SK-N-SH (cell line): ENCODE measurements around the gene KRT3. TPM values are rescaled to one million over a fixed set of nuclear protein-coding genes. Genes with fewer than 3 reads are reported as not detected.

Experiments
- CTCF ChIA-PET: fragments of 300-600, 350-600 bp; formaldehyde crosslinking; extraction: SDS; loops from one replicate; lab custom pipeline; 2021; lab: Yijun Ruan, JAX
- POLR2A ChIA-PET: fragments of 350-600 bp; sonication (Branson Sonifier 250); formaldehyde crosslinking; extraction: SDS; loops from one replicate; lab custom pipeline; 2020; ENCODE audit warnings: antibody characterized with exemption, inconsistent platforms; lab: Yijun Ruan, JAX
- DNase-seq: peaks from one replicate; pipeline ENCODE4 v3.0.0; 2012
- H2AFZ ChIP-seq: fragments of 200-600 bp; sonication (generic); 2 replicates; pipeline ENCODE4 v1.8.1; 2016; ENCODE audit warnings: antibody characterized with exemption, mild to moderate bottlenecking, low read depth
- H3F3A ChIP-seq: fragments of 200-600 bp; sonication (generic); replicated peaks from 2 replicates; pipeline ENCODE3; 2016; ENCODE audit warnings: antibody characterized with exemption, mild to moderate bottlenecking; ENCODE audit not compliant: insufficient read depth
- H3K27ac ChIP-seq, 2 experiments: fragments of 200-500 bp in 1 of 2; fragments of 200-600 bp in 1 of 2; sonication (Bioruptor generic) in 1 of 2; sonication (generic), shearing (Covaris generic) in 1 of 2; 2 replicates each; pipeline versions ENCODE4 v1.5.1 to v1.6.1; 2014 to 2016; ENCODE audit warnings: low read depth in 2 of 2, inconsistent platforms in 1 of 2, low read length in 1 of 2, mild to moderate bottlenecking in 1 of 2, mixed read lengths in 1 of 2
- H3K27me3 ChIP-seq: fragments of 200-600 bp; sonication (generic), shearing (Covaris generic); 2 replicates; pipeline ENCODE4 v1.6.1; 2016; ENCODE audit warnings: mixed run types; ENCODE audit not compliant: insufficient read depth
- H3K36me3 ChIP-seq, 2 experiments: fragments of 200-500 bp in 1 of 2; fragments of 200-600 bp in 1 of 2; sonication (Bioruptor generic) in 1 of 2; sonication (generic) in 1 of 2; replicated peaks in 1 of 2; 2 replicates each; pipeline versions ENCODE3 to v1.5.1; 2014 to 2016; ENCODE audit warnings: low read length in 1 of 2, mild to moderate bottlenecking in 1 of 2; ENCODE audit not compliant: insufficient read depth in 2 of 2, control insufficient read depth in 1 of 2
- H3K4me1 ChIP-seq, 2 experiments: fragments of 200-500 bp in 1 of 2; fragments of 200-600 bp in 1 of 2; sonication (Bioruptor generic) in 1 of 2; sonication (generic), shearing (Covaris generic) in 1 of 2; 2 replicates each; pipeline versions ENCODE4 v1.5.1 to v1.6.1; 2014 to 2016; ENCODE audit warnings: low read depth in 1 of 2, low read length in 1 of 2, mixed run types in 1 of 2; ENCODE audit not compliant: insufficient read depth in 2 of 2, control insufficient read depth in 1 of 2
- H3K4me2 ChIP-seq: fragments of 200-600 bp; sonication (generic), shearing (Covaris generic); 2 replicates; pipeline ENCODE4 v1.6.1; 2017; ENCODE audit warnings: mixed run types
- H3K4me3 ChIP-seq, 2 experiments: fragments of 200-500 bp in 1 of 2; fragments of 200-600 bp in 1 of 2; sonication (Bioruptor generic) in 1 of 2; sonication (generic), shearing (Covaris generic) in 1 of 2; 2 replicates each; pipeline versions ENCODE4 v1.5.1 to v1.8.1; 2014 to 2016; ENCODE audit warnings: low read depth in 2 of 2, inconsistent platforms in 1 of 2, low read length in 1 of 2, mild to moderate bottlenecking in 1 of 2, mixed read lengths in 1 of 2, moderate library complexity in 1 of 2
- H3K79me2 ChIP-seq: fragments of 200-600 bp; sonication (generic); 2 replicates; pipeline ENCODE4 v1.8.1; 2017; ENCODE audit warnings: mild to moderate bottlenecking; ENCODE audit not compliant: insufficient read depth
- H3K9ac ChIP-seq: fragments of 200-600 bp; sonication (generic); 2 replicates; pipeline ENCODE4 v1.6.1; 2017; ENCODE audit warnings: mixed run types
- H3K9me2 ChIP-seq: fragments of 200-600 bp; sonication (generic); 2 replicates; pipeline ENCODE4 v1.6.1; 2017; ENCODE audit warnings: mixed run types
- H3K9me3 ChIP-seq: fragments of 200-600 bp; sonication (generic); 2 replicates; pipeline ENCODE4 v1.6.1; 2017; ENCODE audit warnings: mixed run types, mild to moderate bottlenecking, moderate library complexity
- H4K20me1 ChIP-seq: fragments of 200-600 bp; sonication (generic); 2 replicates; pipeline ENCODE4 v1.6.1; 2017; ENCODE audit warnings: mild to moderate bottlenecking, mixed run types; ENCODE audit not compliant: insufficient read depth
- ELF1 ChIP-seq: IDR thresholded peaks from 2 replicates; pipeline ENCODE4 v1.4.0; 2012
- FOSL2 ChIP-seq: IDR thresholded peaks from 2 replicates; pipeline ENCODE4 v1.4.0; 2012; ENCODE audit warnings: low read depth, mild to moderate bottlenecking, moderate library complexity, borderline replicate concordance
- FOXM1 ChIP-seq: IDR thresholded peaks from 2 replicates; pipeline ENCODE4 v1.4.0; 2012; ENCODE audit warnings: low read depth, mild to moderate bottlenecking
- GATA2 ChIP-seq: sonication (generic); formaldehyde crosslinking; IDR thresholded peaks from 2 replicates; pipeline ENCODE4 v1.5.0; 2020; ENCODE audit warnings: mild to moderate bottlenecking, missing genetic modification reagents
- JUND ChIP-seq: IDR thresholded peaks from 2 replicates; pipeline ENCODE4 v1.4.0; 2012
- MEF2A ChIP-seq: IDR thresholded peaks from 2 replicates; pipeline ENCODE4 v1.4.0; 2012; ENCODE audit warnings: low read depth, borderline replicate concordance
- MXI1 ChIP-seq: IDR thresholded peaks from 2 replicates; pipeline ENCODE4 v1.6.1; 2012; ENCODE audit warnings: mild to moderate bottlenecking, low read depth, low read length, improper control_type of control experiment
- NRF1 ChIP-seq: IDR thresholded peaks from 2 replicates; pipeline ENCODE4 v1.6.1; 2012; ENCODE audit warnings: low read depth, mild to moderate bottlenecking, low read length
- PBX3 ChIP-seq: IDR thresholded peaks from 2 replicates; pipeline ENCODE4; 2012
- POLR2AphosphoS5 ChIP-seq: IDR thresholded peaks from 2 replicates; pipeline ENCODE4 v1.6.1; 2012; ENCODE audit warnings: low read depth, low read length
- RAD21 ChIP-seq: IDR thresholded peaks from 2 replicates; pipeline ENCODE4 v1.6.1; 2012; ENCODE audit warnings: mild to moderate bottlenecking, low read length
- RCOR1 ChIP-seq: fragments of 150-350 bp; IDR thresholded peaks from 2 replicates; pipeline ENCODE4 v1.6.1; 2017; ENCODE audit warnings: antibody characterized with exemption, low read length
- RXRA ChIP-seq: IDR thresholded peaks from 2 replicates; pipeline ENCODE4 v1.4.0; 2012; ENCODE audit warnings: low read depth, mild to moderate bottlenecking, borderline replicate concordance
- SIN3A ChIP-seq: IDR thresholded peaks from 2 replicates; pipeline ENCODE4 v1.6.1; 2012; ENCODE audit warnings: low read depth, mild to moderate bottlenecking, low read length, moderate library complexity, borderline replicate concordance
- TEAD4 ChIP-seq: IDR thresholded peaks from 2 replicates; pipeline ENCODE4 v1.4.0; 2012; ENCODE audit warnings: mild to moderate bottlenecking, borderline replicate concordance; ENCODE audit not compliant: insufficient read depth
- USF1 ChIP-seq: IDR thresholded peaks from 2 replicates; pipeline ENCODE4 v1.4.0; 2012; ENCODE audit warnings: low read depth, borderline replicate concordance
- ZBTB33 ChIP-seq: IDR thresholded peaks from 2 replicates; pipeline ENCODE4 v1.4.0; 2012; ENCODE audit warnings: low read depth, borderline replicate concordance
- WGBS: methylation state at CpG from one replicate; pipeline ENCODE4 v1.1.6; 2017; ENCODE audit warnings: low lambda C conversion rate; 5-methylcytosine and 5-hydroxymethylcytosine counted together
- polyA plus RNA-seq, 3 experiments: library from polyadenylated mRNA; depleted of rRNA; stranded (reverse); fragments of >200 nt; gene quantifications; 2 replicates each; pipeline ENCODE4 v1.2.3, GENCODE V29; 2012
- TF ChIP-seq, protein P1 (sequence below): fragments of 200-600 bp; sonication (generic); IDR thresholded peaks from 2 replicates; pipeline ENCODE4 v1.6.1; 2017; ENCODE audit warnings: antibody characterized with exemption, mild to moderate bottlenecking, moderate library complexity

The KRT3 gene
- polyA plus RNA-seq, 1 of the 3 experiments (the other 2 are of a cell fraction) = not detected

DNA sequence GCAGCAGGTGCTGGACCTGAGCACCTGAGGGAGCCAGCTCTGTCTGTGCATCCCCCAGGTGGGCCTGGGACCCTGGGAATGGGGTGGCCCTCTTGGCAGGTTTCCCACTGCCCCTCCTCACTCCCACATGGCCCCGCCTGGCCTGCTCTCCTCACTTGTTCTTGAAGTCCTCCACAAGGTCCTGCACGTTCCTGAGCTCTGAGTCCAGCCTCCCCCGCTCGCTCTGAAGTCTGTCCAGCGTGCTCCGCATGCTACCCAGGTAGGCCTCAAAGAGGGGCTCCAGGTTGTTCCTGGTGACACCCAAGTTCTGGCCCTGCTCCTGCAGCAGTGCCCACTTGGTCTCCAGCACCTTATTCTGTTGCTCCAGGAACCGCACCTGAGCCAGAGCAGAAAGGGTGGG lies 35.3 kb upstream of the KRT3 start:
- Histone ChIP-seq H3K9ac (no peak overlapping the region), H3K4me3 (no peak overlapping the region), H4K20me1 (no peaks in the 10 kb centered on the region), H2AFZ (no peak overlapping the region), H3K4me2 (no peak overlapping the region), H3K27me3 (peaks cover 27% of the 10 kb centered on the region; the same call in 1 of the 2 replicates), H3K9me2 (no peaks in the 10 kb centered on the region), H3K36me3 (no peaks in the 10 kb centered on the region), H3K9me3 (no peaks in the 10 kb centered on the region), H3F3A (no peaks in the 10 kb centered on the region), H3K27ac (no peak overlapping the region), H3K79me2 (no peaks in the 10 kb centered on the region), H3K4me1 (peaks cover 0 to 5% of the 10 kb centered on the region in 2 experiments; a peak in 1 of 4 replicates)
- no peak for DNase-seq
- 54% methylated on average over 2 of the region's 7 CpGs for WGBS
- ChIA-PET CTCF (interaction anchor here (1.2 kb wide), 1 partner anchor 19 kb away, joined by 3 read pairs; no protein-coding TSS in a partner anchor), POLR2A (no interaction called here)
- TF ChIP-seq ELF1 = no peak
- TF ChIP-seq RAD21 = no peak
- TF ChIP-seq RXRA = no peak
- no peak for TF ChIP-seq FOXM1
- TF ChIP-seq MXI1 = no peak
- TF ChIP-seq FOSL2 = no peak
- no peak for TF ChIP-seq USF1
- TF ChIP-seq GATA2 (CRISPR knock-in tag) = no peak
- no peak for TF ChIP-seq RCOR1
- no peak for TF ChIP-seq PBX3
- TF ChIP-seq NRF1 = no peak
- no peak for TF ChIP-seq ZBTB33
- no peak for TF ChIP-seq JUND
- TF ChIP-seq MEF2A = no peak

DNA sequence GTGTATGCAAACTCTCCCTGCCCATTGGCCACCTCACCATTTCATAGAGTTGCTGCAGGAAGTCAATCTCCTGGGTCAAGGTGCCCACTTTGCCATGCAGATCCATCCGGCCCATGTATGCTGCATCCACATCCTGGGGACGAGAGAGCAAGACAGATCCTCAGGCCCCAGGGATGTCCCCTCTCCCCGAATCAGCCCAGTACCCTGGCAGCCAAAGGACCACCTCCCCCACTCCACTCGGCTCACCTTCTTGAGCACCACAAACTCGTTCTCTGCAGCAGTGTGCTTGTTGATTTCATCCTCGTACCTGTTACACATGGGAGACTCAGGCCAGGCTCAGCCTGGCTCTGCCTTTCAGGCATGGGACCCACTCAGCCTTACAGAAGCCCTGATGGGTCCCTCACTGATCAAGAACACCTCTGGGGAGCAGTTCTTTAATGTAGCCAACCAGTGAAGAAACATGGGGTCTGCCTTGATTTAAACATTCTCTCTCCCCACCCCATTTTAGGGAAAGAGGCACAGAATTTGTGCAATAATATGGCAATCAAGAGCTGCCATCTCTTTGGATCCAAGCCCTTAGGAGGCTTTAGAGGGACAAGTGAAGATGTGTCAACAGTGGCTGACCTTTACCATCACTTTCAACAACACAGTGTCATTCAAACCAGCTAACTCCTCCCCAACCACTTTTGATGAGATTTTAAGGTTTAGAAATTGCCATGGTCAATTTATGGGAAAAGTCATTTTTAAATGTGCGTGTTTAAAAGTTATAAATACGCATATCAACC lies 34.3 kb upstream of the KRT3 start:
- no peak overlapping the region for H3K4me2 ChIP-seq
- no peaks in the 10 kb centered on the region for H3K79me2 ChIP-seq
- H4K20me1 ChIP-seq = no peaks in the 10 kb centered on the region
- H3K27ac ChIP-seq = no peak overlapping the region
- no peaks in the 10 kb centered on the region for H3F3A ChIP-seq
- no peak overlapping the region for H3K9ac ChIP-seq
- no peak for DNase-seq
- no peaks in the 10 kb centered on the region for H3K4me1 ChIP-seq
- no peak overlapping the region for H3K4me3 ChIP-seq
- no peaks in the 10 kb centered on the region for H3K36me3 ChIP-seq
- H3K9me2 ChIP-seq = no peaks in the 10 kb centered on the region
- ChIA-PET POLR2A (no interaction called here), CTCF (interaction anchor here (1.2 kb wide), 2 partner anchors 18 to 49 kb away, joined by 3 read pairs; no protein-coding TSS in a partner anchor)
- H2AFZ ChIP-seq = no peak overlapping the region
- H3K9me3 ChIP-seq = no peaks in the 10 kb centered on the region
- WGBS = 24% methylated on average over 8 of the region's 8 CpGs
- peaks cover 35% of the 10 kb centered on the region; the same call in 1 of the 2 replicates for H3K27me3 ChIP-seq
- no peak for TF ChIP-seq PBX3
- TF ChIP-seq POLR2AphosphoS5 = no peak
- no peak for TF ChIP-seq SIN3A
- no peak for TF ChIP-seq TEAD4
- no peak for TF ChIP-seq MXI1
- TF ChIP-seq FOXM1 = no peak
- TF ChIP-seq JUND = no peak
- no peak for TF ChIP-seq NRF1
- TF ChIP-seq RXRA = no peak
- TF ChIP-seq, protein P1, sequence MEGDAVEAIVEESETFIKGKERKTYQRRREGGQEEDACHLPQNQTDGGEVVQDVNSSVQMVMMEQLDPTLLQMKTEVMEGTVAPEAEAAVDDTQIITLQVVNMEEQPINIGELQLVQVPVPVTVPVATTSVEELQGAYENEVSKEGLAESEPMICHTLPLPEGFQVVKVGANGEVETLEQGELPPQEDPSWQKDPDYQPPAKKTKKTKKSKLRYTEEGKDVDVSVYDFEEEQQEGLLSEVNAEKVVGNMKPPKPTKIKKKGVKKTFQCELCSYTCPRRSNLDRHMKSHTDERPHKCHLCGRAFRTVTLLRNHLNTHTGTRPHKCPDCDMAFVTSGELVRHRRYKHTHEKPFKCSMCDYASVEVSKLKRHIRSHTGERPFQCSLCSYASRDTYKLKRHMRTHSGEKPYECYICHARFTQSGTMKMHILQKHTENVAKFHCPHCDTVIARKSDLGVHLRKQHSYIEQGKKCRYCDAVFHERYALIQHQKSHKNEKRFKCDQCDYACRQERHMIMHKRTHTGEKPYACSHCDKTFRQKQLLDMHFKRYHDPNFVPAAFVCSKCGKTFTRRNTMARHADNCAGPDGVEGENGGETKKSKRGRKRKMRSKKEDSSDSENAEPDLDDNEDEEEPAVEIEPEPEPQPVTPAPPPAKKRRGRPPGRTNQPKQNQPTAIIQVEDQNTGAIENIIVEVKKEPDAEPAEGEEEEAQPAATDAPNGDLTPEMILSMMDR = no peak
